NCI-H2227 (cell line): ENCODE data around the gene PRTN3.
"Not testable (repeated sequence)": the region's sequence is repeated elsewhere in the genome, so short reads cannot be mapped to it uniquely, and the experiment has no call there.

Source experiments
- DNase-seq: peaks from one replicate; lab custom pipeline; 2025; ENCODE audit not compliant: unreplicated experiment; lab: John Stamatoyannopoulos, UW

The PRTN3 gene

DNA sequence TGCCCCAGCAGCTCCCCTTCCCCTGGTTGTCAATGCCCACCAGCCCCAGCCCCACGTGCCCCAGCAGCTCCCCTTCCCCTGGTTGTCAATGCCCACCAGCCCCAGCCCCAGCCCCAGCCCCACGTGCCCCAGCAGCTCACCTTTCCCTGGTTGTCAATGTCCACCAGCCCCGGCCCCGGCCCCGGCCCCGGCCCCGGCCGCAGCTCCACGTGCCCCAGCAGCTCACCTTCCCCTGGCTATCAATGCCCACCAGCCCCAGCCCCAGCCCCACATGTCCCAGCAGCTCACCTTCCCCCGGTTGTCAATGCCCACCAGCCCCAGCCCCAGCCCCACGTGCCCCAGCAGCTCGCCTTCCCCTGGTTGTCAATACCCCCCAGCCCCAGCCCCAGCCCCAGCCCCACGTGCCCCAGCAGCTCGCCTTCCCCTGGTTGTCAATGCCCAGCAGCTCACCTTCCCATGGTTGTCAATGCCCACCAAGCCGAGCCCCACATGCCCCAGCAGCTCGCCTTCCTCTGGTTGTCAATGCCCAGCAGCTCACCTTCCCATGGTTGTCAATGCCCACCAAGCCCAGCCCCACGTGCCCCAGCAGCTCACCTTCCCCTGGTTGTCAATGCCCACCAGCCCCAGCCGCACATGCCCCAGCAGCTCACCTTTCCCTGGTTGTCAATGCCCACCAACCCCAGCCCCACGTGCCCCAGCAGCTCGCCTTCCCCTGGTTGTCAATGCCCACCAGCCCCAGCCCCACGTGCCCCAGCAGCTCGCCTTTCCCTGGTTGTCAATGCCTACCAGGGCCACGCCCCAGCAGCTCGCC, 38.2 kb downstream of the PRTN3 start:
- DNase-seq: not testable (repeated sequence)

GRCh38 chr19:879711-880438, 39.1 kb downstream of the PRTN3 start:
- no peak for DNase-seq

- DNase-seq: no peak
Observed at GRCh38 chr19:881385-882071, 40.7 kb downstream of the PRTN3 start.

DNA sequence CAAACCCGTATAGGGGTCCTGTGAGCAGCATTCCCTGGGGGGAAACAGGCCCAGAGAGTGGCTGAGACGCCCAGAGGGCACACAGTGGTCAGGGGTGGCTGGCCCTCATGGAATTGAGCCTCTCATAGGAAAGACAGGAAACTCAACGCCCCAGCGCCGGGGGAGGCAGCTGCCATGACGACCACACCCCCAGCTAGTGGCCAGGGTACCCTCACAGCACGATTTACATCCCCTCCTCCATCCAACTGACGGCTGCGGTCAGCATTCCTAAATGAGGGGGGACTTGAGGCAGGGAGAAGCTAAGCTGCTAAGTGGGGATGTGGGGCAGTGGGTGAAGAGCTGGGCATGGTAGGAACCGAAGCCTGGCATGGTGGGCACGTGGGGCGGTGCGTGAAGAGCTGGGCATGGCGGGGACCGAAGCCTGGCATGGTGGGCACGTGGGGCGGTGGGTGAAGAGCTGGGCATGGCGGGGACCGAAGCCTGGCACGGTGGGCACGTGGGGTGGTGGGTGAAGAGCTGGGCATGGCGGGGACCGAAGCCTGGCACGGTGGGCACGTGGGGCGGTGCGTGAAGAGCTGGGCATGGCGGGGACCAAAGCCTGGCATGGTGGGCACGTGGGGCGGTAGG, 42.2 kb downstream of the PRTN3 start:
- no peak for DNase-seq

DNA sequence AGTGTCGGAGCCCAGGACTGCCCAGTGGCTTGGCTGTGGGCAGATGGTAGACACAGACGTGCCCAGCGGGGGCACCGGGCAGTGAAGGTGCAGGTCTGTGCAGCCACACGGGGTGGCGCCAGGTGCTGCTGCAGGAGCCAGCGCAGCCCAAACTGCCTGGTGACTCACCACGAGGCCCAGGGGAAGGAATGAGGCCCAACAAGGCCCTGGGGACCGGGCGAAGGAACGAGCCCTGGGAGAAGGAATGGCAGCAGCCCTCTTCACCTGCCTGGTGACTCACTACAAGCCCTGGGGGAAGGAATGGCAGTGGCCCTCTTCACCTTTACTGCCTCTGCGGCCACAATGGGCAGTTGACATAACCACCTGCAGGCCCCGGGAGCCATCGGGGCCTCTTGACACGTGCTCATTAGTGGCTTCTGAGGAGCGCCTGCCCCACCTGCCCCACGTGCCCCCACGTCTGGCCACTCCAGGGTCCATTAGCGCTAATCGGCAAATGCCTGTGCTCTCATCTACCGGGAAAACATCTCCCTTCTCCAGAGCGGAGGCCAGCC, 42.9 kb downstream of the PRTN3 start:
- no peak for DNase-seq

DNA sequence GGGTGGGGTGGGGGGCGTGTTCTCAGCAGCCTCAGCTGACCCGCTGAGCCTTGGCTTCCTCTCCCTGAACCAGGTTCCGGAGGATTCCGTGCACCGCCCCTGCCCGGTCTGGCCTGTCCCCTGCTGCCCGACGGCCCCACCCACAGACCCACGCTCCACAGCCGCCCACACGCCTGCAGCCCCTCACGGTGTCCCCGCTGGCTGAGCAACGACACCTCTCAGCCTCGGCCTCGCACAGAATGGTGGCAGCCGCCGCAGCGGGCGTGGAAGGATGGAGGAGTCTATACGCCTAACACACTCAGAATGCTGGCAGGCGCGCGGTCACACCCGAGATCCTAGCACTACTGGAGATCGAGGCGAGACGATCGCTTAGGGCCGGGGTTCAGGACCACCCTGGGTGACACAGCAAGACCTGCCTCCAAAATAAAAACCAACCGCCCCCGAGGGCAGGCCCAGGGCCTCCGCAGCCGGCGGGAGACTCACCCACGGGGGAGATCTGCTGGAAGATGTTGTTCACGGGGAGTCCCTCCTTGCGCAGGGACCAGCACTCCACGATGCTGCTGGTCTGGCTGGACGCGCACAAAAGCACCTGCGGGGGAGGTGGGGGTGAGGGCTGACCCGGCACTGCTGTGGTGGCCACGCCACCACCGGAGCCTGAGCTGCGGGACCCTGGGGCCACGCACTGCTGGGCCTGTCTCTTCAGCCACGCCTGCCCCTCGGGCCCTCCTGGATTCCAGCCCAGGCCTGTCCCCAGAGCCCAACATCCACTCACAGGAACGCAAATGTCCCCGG, 43.8 kb downstream of the PRTN3 start:
- DNase-seq: no peak

DNA sequence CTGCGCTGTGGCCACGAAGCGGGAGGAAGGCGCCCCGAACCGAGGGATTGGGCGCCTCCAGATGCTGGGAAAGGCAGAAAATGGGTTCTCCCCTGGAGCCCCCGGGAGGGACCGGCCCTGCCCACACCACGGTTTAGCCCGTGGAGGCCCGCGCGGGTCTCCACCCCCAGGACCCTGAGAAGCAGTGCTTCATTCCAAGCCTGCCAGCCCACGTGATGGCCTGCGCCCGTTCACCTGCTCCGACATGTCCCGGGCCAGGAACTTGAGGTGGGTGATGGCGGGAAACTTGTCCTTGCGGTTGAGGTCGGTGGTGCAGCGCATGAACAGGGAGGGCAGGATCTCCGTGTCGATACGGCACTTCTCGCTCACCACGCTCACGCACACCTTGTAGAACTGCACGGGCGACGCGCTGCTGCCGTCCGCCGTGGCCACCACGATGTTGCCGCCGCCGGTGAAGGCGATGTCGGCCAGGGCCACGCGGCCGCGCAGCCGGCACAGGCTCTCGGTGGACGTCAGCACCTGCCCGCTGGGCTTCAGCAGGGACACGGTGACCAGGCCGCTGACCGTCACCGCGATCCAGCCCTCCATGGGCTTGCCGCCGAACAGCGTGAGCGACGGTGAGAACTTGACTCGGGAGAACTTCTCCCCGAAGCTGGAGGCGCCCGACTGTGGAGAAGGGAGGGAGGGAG, 44.9 kb downstream of the PRTN3 start:
- DNase-seq: no peak

DNA sequence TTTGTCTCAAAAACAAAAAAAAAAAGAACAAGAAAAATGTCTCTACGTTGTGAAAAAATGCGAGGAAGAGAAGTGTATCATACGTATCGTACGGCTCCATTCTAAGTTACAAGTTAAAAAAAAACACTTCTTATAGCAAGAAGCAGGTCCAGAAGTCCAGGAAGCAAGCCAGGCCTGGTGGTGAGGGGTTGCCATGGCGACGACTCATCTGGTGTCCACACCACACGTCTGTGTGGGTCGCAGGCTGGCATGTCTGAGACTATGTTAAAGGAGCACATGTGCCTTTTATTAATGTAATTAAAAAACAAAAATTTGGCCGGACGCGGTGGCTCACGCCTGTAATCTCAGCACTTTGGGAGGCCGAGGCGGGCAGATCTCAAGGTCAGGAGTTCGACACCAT, 46.3 kb downstream of the PRTN3 start:
- no peak for DNase-seq

- no peak for DNase-seq
Observed at GRCh38 chr19:887599-887998, 46.8 kb downstream of the PRTN3 start.

DNA sequence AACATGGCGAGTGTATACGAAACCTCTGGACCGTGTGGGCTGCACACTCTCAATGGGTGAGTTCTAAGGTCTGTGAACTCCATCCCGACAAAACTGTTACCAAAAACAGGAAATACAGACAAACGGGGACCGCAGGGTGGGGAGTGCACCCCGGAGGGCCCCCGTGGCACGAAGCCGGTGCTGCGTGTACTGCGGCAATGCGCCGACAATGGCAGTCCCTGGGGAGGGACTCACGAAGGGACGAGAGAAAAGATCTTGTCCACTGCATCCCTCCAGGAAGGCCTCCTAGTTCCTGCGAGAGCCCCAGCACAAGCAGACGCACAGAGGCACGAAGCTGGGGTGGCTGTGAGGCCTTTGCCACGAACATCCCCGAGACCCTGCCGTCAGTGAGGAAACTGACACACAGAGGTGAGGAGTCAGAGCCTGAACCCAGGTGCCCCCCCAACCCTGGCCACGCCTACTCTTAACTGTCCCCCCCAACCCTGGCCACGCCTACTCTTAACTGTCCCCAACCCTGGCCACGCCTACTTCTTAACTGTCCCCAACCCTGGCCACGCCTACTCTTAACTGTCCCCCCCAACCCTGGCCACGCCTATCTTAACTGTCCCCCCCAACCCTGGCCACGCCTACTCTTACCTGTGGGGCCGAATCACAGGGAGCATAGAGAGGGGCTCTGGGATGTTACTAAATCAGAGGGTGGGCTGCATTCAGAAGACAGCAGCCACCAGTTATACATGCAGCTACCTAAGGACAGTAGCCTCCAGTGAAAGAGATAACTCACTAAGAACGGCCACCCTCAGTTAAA, 48.0 kb downstream of the PRTN3 start:
- DNase-seq: no peak

DNA sequence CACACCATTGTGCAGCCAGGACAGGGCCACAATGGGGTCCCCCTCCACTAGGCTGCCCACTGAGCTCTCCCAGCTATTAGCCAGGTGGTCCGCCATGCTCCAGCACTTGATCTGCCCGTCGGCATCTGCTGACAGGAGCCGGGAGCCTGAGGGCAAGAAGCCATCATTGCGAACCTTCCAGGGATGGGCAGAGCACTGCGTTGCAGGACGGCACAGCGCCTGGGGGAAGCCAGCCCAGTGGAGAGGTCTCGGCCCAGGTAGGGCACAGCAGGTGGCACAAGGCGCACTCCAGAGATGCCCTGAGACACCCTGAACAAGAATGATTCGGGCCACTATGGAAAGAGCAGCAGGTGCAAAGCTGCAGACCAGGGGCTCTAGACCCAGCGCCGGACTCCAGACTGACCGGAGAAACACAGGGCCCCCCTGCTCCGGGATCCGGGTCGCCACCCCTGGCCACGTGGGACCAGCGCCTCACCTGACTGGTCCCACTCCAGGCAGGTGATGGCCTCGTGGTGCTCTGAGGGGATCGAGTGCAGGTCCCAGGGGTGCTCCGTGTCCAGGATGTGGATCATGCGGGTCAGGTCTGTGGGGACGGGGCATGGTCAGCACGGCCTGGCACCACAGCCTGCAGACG, 49.0 kb downstream of the PRTN3 start:
- no peak for DNase-seq

- no peak for DNase-seq
Observed at GRCh38 chr19:890831-891230, 50.0 kb downstream of the PRTN3 start.

DNA sequence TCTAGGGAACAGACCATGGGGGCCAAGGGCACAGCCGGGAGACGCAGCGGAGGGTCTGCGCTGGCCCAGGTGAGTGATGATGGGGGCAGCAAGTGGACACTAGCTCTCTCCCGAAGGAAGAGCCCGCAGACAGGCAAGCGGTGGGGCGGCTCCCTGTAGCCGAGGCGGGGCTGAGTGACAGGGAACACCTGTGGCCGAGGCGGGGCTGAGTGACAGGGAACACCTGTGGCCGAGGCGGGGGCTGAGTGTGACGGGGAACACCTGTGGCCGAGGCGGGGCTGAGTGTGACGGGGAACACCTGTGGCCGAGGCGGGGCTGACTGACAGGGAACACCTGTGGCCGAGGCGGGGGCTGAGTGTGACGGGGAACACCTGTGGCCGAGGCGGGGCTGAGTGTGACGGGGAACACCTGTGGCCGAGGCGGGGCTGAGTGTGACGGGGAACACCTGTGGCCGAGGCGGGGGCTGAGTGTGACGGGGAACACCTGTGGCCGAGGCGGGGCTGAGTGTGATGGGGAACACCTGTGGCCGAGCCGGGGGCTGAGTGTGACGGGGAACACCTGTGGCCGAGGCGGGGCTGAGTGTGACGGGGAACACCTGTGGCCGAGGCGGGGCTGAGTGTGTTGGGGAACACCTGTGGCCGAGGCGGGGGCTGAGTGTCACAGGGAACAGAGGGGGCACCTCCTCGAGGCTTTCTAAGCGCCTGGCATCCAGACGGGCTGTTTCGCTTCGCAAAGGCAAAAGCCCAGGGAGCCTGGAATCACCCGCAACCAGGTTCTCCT, 50.8 kb downstream of the PRTN3 start:
- DNase-seq: not testable (repeated sequence)

GRCh38 chr19:892243-892893, 51.6 kb downstream of the PRTN3 start:
- no peak for DNase-seq

DNA sequence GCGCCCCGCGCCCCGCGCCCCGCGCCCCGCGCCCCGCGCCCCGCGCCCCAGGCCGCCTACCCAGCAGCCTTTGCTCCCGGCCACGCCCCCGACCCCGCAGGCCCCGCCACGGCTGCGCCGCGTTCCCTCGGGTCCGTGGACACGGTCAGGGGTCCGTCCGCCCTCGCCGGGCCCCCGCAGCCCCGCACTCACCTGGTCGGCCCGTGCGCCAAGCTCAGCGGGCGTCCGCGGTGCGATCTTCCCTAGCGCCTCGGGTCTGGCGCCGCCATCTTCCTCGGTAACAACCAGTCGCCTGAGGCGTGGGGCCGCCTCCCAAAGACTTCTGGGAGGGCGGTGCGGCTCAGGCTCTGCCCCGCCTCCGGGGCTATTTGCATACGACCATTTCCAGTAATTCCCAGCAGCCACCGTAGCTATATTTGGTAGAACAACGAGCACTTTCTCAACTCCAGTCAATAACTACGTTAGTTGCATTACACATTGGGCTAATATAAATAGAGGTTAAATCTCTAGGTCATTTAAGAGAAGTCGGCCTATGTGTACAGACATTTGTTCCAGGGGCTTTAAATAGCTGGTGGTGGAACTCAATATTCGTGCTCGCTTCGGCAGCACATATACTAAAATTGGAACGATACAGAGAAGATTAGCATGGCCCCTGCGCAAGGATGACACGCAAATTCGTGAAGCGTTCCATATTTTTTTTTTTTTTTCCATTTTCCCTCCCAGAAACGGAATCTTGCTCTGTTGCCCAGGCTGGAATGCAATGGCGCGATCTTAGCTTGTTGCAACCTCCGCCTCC, 52.3 kb downstream of the PRTN3 start, which contains the start of the genes MED16 and RNU6-9:
Gene MED16, minus strand, starts transcription at position 294 of the 796 bp plus-strand sequence. CDS start 2,056 bp downstream, outside the sequence.
Gene RNU6-9, plus strand, starts transcription at position 591 of the 796 bp plus-strand sequence.
- DNase-seq: peak; percentile 92

DNA sequence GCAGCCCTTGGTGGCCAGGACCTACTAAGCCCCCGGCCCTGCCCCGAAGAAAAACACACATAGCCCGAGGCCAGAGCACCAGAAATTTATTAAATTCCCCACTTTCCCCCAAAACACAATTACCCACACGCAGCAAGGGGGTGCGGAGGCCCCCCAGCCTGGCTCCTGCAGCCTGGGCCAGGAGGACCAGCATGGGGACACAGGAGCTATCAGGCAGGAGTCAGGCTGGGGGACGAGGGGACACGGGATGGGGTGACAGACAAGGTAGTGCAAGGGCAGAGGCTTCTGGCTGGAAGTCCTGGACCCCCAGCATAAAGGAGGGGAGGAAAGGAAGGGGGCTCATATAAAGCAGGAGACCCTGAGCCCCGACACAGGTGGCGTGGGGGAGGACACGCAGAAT, 55.6 kb downstream of the PRTN3 start:
- DNase-seq: no peak
